H1 (cell line): ENCODE results near the gene SOHLH1.

Experiments
- CEBPB ChIP-seq: IDR thresholded peaks from 2 replicates; pipeline ENCODE4 v1.6.1; 2012; ENCODE audit warnings: low read depth, low read length
- CTCF ChIP-seq, 3 experiments: IDR thresholded peaks; 1 replicate in 2 of 3; 2 replicates in 1 of 3; pipeline versions ENCODE4 v1.5.1 to v1.6.1; 2011; ENCODE audit warnings: low read length in 3 of 3, mild to moderate bottlenecking in 3 of 3, inconsistent platforms in 2 of 3, low read depth in 1 of 3, moderate library complexity in 1 of 3; ENCODE audit not compliant: insufficient read depth in 1 of 3; ENCODE audit errors: control extremely low read depth in 1 of 3
- EP300 ChIP-seq, 2 experiments: IDR thresholded peaks; 1 replicate in 1 of 2; 2 replicates in 1 of 2; pipeline ENCODE4 v1.6.1; 2011 to 2012; ENCODE audit warnings: low read depth in 2 of 2, low read length in 2 of 2, mild to moderate bottlenecking in 2 of 2, borderline replicate concordance in 1 of 2, inconsistent platforms in 1 of 2, moderate library complexity in 1 of 2
- EZH2 ChIP-seq: fragments of 200-600 bp; sonication (generic); IDR thresholded peaks from 2 replicates; pipeline ENCODE4 v1.7.1; 2012; ENCODE audit warnings: low read depth, mild to moderate bottlenecking, moderate library complexity, low read length, inconsistent platforms; ENCODE audit not compliant: severe bottlenecking
- GABPA ChIP-seq: IDR thresholded peaks from 2 replicates; pipeline ENCODE4 v1.6.1; 2011; ENCODE audit warnings: mild to moderate bottlenecking, low read length, moderate library complexity, borderline replicate concordance; ENCODE audit not compliant: insufficient read depth
- MAX ChIP-seq: IDR thresholded peaks from 2 replicates; pipeline ENCODE4 v1.6.1; 2012; ENCODE audit warnings: inconsistent platforms
- POLR2A ChIP-seq, 2 experiments: IDR thresholded peaks; 1 replicate in 1 of 2; 2 replicates in 1 of 2; pipeline ENCODE4 v1.6.1; 2011; ENCODE audit warnings: low read depth in 2 of 2, low read length in 2 of 2, mild to moderate bottlenecking in 2 of 2; ENCODE audit errors: control extremely low read depth in 1 of 2
- POLR2AphosphoS5 ChIP-seq: IDR thresholded peaks from 2 replicates; pipeline ENCODE4 v1.6.1; 2011; ENCODE audit warnings: low read depth, low read length
- SP4 ChIP-seq: IDR thresholded peaks from 2 replicates; pipeline ENCODE4 v1.6.1; 2012; ENCODE audit warnings: low read length, inconsistent platforms
- TCF12 ChIP-seq: IDR thresholded peaks from 2 replicates; pipeline ENCODE4 v1.6.1; 2011; ENCODE audit warnings: low read depth, mild to moderate bottlenecking, low read length
- TEAD4 ChIP-seq: IDR thresholded peaks from 2 replicates; pipeline ENCODE4 v1.6.1; 2012; ENCODE audit warnings: low read depth, low read length, inconsistent platforms, mixed read lengths
- TF ChIP-seq, protein P1 (sequence below): IDR thresholded peaks from 2 replicates; pipeline ENCODE4 v1.6.1; 2012; ENCODE audit warnings: low read length, inconsistent platforms

DNA sequence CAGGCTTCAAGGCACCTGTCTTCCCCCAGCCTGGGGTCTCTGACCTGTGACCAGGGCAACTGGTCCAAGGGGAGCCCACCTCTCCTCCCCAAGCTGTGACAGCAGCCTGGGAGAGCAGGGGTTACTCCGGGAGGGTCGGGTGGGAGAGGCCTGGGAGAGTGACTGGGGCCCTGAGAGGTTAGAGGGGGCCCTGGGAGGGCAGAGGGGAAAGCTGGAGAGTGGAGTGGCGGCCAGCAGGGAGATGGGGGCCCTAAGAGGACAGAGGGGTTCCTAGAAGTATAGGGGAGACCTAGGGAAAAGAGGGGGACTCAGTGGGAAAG lies 35.9 kb downstream of the SOHLH1 start:
- TF ChIP-seq POLR2AphosphoS5 = no peak
- no peak for TF ChIP-seq EZH2
- no peak for TF ChIP-seq GABPA
- no peak for TF ChIP-seq MAX
- TF ChIP-seq POLR2A (IDR thresholded peaks at IDR 0.05; ENCODE audit: control extremely low read depth in 1 of 2, low read depth in 2 of 2, low read length in 2 of 2) = no peak
- no peak for TF ChIP-seq SP4
- no peak for TF ChIP-seq TCF12
- no peak for TF ChIP-seq CTCF (IDR thresholded peaks at IDR 0.05; ENCODE audit: control extremely low read depth in 1 of 3, insufficient read depth in 1 of 3, low read depth in 1 of 3, low read length in 3 of 3)
- no peak for TF ChIP-seq TEAD4
- TF ChIP-seq, protein P1, sequence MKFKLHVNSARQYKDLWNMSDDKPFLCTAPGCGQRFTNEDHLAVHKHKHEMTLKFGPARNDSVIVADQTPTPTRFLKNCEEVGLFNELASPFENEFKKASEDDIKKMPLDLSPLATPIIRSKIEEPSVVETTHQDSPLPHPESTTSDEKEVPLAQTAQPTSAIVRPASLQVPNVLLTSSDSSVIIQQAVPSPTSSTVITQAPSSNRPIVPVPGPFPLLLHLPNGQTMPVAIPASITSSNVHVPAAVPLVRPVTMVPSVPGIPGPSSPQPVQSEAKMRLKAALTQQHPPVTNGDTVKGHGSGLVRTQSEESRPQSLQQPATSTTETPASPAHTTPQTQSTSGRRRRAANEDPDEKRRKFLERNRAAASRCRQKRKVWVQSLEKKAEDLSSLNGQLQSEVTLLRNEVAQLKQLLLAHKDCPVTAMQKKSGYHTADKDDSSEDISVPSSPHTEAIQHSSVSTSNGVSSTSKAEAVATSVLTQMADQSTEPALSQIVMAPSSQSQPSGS = no peak
- no peak for TF ChIP-seq CEBPB
- TF ChIP-seq EP300 (IDR thresholded peaks at IDR 0.05; ENCODE audit: borderline replicate concordance in 1 of 2, low read depth in 2 of 2, low read length in 2 of 2) = no peak
